ENCODE results near the gene SOCS7. TPM values are rescaled to one million over a fixed set of nuclear protein-coding genes. Genes with fewer than 3 reads are reported as not detected.

SOCS7 gene
- polyA plus RNA-seq, 1 donor (not counting 4 experiments of a cell fraction or from before 2014, with no cell fraction given): 7.5 TPM

DNA sequence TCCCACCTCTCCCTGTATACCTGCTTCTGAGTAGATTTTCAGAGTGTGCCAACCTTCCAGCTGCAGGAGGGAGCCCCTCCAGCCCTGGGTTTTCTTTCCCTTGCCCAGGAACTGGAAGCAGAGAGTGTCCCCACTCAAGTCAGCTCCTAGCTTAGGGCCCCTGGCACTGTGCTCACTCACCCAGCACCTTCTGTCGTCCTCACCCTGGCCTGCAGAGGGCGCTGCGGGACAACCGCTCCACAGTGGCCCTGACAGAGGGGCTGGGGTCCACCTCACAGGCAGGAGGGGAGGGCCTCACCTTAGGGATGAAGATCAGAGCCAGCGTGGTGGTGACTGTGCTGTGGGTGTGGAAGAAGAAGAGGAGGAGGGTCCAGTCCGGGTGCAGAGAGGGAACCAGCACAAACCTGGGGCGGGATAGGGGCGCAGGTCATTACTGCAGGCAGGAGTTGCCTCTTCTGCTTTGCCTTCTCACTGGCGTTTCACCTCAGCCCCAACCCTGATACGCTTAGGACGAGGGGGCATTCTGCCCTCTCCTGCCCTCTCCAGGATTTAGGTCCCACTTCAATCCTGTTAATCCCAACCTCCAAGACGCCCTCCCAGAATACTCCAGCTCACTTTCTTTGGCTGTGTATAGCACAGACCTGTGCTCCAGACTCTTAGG, 17.9 kb upstream of the SOCS7 start:
- Histone ChIP-seq H3K27me3 (ENCODE audit: control insufficient read depth, extremely low read depth, insufficient read depth, low read length) (no peaks in the 10 kb centered on the region), H2AFZ (ENCODE audit: control insufficient read depth, low read length) (no peak overlapping the region), H3K36me3 (ENCODE audit: control insufficient read depth in 2 of 2, extremely low read depth in 1 of 2, insufficient read depth in 2 of 2, low read length in 2 of 2) (no peaks in the 10 kb centered on the region), H4K20me1 (ENCODE audit: control insufficient read depth, extremely low read depth, insufficient read depth, low read length) (peaks cover 2% of the 10 kb centered on the region), H3K4me2 (ENCODE audit: control insufficient read depth, extremely low read depth, insufficient read depth, low read depth, low read length) (no peak overlapping the region), H3K4me3 (ENCODE audit: control insufficient read depth in 2 of 3, extremely low read depth in 1 of 3, insufficient read depth in 2 of 3, low read depth in 1 of 3, low read length in 3 of 3) (no peak overlapping the region), H3K9me3 (ENCODE audit: control insufficient read depth, low read depth, low read length) (no peaks in the 10 kb centered on the region), H3K4me1 (ENCODE audit: control insufficient read depth, extremely low read depth, insufficient read depth, low read length) (no peaks in the 10 kb centered on the region), H3K9me1 (ENCODE audit: control insufficient read depth, extremely low read depth, insufficient read depth, low read length) (no peaks in the 10 kb centered on the region), H3K27ac (ENCODE audit: control insufficient read depth, insufficient read depth, low read length) (no peak overlapping the region), H3K79me2 (ENCODE audit: control insufficient read depth, insufficient read depth, low read length) (no peaks in the 10 kb centered on the region), H3K9ac (ENCODE audit: control insufficient read depth, extremely low read depth, insufficient read depth, low read length) (no peak overlapping the region)
- dilution Hi-C loops (cut with MboI; ENCODE audit: extremely low pct_ligation_motif_present, low sequenced_read_pairs): no loop called here
- TF ChIP-seq, protein P1, sequence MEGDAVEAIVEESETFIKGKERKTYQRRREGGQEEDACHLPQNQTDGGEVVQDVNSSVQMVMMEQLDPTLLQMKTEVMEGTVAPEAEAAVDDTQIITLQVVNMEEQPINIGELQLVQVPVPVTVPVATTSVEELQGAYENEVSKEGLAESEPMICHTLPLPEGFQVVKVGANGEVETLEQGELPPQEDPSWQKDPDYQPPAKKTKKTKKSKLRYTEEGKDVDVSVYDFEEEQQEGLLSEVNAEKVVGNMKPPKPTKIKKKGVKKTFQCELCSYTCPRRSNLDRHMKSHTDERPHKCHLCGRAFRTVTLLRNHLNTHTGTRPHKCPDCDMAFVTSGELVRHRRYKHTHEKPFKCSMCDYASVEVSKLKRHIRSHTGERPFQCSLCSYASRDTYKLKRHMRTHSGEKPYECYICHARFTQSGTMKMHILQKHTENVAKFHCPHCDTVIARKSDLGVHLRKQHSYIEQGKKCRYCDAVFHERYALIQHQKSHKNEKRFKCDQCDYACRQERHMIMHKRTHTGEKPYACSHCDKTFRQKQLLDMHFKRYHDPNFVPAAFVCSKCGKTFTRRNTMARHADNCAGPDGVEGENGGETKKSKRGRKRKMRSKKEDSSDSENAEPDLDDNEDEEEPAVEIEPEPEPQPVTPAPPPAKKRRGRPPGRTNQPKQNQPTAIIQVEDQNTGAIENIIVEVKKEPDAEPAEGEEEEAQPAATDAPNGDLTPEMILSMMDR (optimal IDR thresholded peaks at IDR 0.05 in 1 of 3, IDR thresholded peaks at IDR 0.05 in 1 of 3, conservative IDR thresholded peaks at IDR 0.05 in 1 of 3; ENCODE audit: extremely low read depth in 1 of 3, insufficient read depth in 2 of 3, low read length in 3 of 3): peak; percentile 75 to 89 (median 87)
- TF ChIP-seq EZH2 (IDR thresholded peaks at IDR 0.05; ENCODE audit: low read length): no peak
- no peak for DNase-seq (ENCODE audit: low read depth, low spot score)
- no peak for FAIRE-seq

DNA sequence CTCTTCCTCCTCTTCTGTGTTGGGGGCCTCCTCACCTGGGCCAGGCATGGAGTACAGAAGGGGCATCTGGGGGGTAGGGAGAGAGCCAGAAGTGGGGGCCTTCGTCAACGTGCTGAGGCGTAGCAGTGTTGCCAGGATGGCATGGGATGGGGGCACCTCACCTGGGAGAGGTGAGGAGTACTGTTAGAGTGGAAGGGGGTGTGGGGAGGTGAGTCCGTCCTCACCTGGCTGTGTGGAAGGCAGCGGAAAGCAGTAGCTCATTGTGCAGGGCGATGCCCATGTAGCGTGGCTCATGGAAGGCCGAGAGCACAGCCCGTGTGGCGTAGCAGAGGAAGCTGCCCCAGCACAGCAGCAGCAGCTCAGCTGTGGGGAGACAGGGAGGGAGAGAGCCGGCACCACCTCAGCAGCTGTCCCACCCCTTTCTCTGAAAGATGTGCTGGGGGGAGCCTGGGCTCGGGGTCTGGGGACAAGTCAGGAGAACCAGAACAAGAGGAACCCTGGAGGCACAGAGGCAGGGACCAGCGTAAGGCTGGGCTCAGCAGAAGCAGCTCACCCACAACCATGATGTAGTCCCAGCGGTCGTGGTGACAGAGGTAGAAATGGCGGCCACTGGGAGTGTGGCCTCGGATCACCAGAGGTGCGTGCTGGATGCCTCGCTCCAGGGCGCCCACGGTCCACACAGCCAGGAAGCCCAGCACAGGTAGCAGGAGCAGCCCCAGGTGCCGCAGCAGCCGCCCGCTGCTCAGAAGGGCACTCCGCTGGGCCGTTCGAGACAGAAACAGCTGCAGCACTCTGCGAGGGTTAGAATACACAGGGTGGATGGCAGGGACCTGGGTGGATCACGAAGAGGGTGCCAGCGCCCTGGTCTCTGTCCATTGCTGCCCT, 16.9 kb upstream of the SOCS7 start:
- Histone ChIP-seq H3K27ac (ENCODE audit: control insufficient read depth, insufficient read depth, low read length) (no peak overlapping the region), H3K4me1 (ENCODE audit: control insufficient read depth, extremely low read depth, insufficient read depth, low read length) (no peaks in the 10 kb centered on the region), H3K36me3 (ENCODE audit: control insufficient read depth in 2 of 2, extremely low read depth in 1 of 2, insufficient read depth in 2 of 2, low read length in 2 of 2) (no peaks in the 10 kb centered on the region), H3K9ac (ENCODE audit: control insufficient read depth, extremely low read depth, insufficient read depth, low read length) (no peak overlapping the region), H3K4me3 (ENCODE audit: control insufficient read depth in 2 of 3, extremely low read depth in 1 of 3, insufficient read depth in 2 of 3, low read depth in 1 of 3, low read length in 3 of 3) (no peak overlapping the region), H3K9me3 (ENCODE audit: control insufficient read depth, low read depth, low read length) (no peaks in the 10 kb centered on the region), H4K20me1 (ENCODE audit: control insufficient read depth, extremely low read depth, insufficient read depth, low read length) (peaks cover 2% of the 10 kb centered on the region), H3K9me1 (ENCODE audit: control insufficient read depth, extremely low read depth, insufficient read depth, low read length) (no peaks in the 10 kb centered on the region), H3K4me2 (ENCODE audit: control insufficient read depth, extremely low read depth, insufficient read depth, low read depth, low read length) (no peak overlapping the region), H2AFZ (ENCODE audit: control insufficient read depth, low read length) (no peak overlapping the region), H3K79me2 (ENCODE audit: control insufficient read depth, insufficient read depth, low read length) (no peaks in the 10 kb centered on the region), H3K27me3 (ENCODE audit: control insufficient read depth, extremely low read depth, insufficient read depth, low read length) (no peaks in the 10 kb centered on the region)
- dilution Hi-C loops (cut with MboI; ENCODE audit: extremely low pct_ligation_motif_present, low sequenced_read_pairs): no loop called here
- TF ChIP-seq, protein P1 (optimal IDR thresholded peaks at IDR 0.05 in 1 of 3, IDR thresholded peaks at IDR 0.05 in 1 of 3, conservative IDR thresholded peaks at IDR 0.05 in 1 of 3; ENCODE audit: extremely low read depth in 1 of 3, insufficient read depth in 2 of 3, low read length in 3 of 3): no peak
- no peak for TF ChIP-seq EZH2 (IDR thresholded peaks at IDR 0.05; ENCODE audit: low read length)
- no peak for FAIRE-seq
- no peak for DNase-seq (ENCODE audit: low read depth, low spot score)

Measured in keratinocyte (primary cell).